Measurements from ENCODE around the gene MPEG1.
A peak's percentile ranks its signal among the peaks of the same experiment; 100 is the strongest.

The MPEG1 gene

DNA sequence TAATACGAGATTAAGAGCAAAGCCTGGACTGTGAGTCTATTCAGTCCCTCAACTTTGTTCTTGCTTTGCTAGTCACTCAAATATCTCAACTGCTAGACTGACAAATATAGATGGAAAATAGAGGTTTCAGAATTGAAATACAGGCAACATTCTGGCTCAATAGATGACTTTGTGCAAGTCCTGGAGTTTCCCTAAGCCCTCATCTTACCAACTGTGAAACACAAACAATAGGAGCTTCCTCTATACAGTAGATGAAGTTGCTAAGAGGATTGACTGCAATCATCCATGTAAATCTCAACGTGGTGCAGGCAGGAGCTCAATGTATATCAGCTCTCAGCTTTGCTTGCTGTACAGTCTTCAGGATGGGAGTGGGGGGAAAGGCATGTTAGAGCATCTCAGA lies 6.2 kb upstream of the MPEG1 start:
- no peak for DNase-seq (ENCODE audit: low read depth)

DNA sequence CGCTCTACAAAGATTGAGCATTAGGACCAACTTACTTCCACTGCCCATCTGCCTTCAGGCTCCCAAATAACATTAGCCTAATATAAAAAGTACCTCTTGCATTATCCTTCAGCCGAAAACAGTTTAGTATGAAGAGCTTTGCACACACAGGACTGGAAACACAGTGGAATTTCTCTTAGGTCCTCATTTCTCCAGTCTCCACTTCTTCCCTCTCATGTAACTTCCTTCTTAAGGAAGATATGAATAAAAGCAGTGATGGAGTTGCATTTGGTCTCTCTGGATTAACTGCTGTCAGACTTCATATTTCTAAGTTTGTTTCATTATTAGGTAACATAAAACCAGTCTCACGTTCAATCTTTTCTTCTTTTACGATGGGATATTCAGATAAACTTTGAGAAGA lies 5.6 kb upstream of the MPEG1 start:
- no peak for DNase-seq (ENCODE audit: low read depth)

DNA sequence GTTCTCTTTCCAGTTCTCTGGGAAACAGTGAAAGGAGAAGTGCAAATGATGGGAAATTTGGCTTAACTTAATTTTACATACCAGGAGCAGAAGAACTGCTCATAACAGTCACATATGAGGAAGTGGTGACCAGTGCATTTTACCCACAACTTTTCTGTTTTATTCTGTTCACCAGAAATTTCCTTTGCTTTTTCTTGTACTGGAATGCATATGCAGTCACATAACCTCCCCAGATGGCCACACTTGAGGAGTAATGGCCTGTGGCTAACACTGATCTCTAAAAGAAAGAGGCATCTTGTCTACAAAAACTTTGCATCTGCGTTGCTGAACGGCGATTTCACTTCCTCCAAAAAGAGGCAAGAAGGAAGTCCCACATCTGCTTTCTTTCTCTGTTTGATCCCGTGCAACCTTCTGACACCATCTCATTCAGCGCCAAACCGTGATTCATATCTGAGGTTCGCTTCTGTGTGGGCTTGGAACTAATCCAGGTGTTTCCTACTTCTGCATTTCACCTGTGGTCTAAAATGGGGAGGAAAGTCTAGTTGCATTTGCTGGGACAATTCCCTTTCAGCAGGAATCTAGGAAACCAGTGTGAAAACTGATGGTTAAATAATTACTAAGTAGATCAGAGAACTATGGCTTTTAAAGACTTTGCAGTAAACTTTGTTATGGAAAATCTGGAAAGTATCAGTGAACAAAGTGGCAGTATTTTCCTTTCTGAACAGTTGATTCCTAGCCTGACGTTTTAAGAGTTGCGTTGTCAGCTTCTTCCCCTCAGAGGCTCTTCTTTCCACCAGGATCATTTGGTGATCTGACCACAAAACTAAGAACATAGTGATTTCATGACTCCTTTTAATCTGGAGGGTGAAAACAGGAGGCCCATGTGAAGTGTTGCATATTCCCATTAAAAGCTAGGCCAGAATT lies 4.2 kb upstream of the MPEG1 start:
- no peak for DNase-seq (ENCODE audit: low read depth)

DNA sequence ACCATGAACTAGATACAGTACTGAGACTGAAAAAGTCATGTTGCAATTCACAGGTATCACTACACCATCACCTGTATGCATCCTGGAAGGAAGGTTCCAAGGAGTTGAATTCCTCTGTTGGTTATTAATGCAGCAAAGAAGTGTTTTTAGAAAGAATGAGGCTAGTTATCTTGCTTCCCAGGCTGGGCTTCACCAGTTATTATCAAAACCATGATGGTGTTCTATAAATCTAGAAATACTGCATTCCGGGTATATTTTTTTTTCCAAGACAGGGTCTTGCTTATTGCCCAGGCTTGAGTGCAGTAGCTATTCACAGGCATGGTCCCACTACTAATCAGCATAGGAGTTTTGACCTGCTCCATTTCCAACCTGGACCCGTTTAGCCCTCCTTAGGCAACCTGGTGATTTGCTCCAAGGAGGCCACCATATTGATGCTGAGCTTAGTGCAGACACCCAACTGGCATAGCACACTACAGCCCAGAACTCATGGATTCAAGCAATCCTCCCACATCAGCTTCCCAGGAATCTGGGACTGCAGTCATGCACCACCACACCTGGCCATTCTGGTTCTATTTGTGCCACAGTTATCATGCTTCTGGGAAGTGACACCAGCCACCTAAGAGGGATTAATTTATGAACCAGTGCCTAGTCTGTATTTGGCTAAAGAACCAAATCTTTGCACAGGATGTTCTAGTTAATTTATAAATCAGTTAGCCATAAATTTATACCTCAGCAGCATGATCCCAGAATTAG lies 1.6 kb upstream of the MPEG1 start:
- DNase-seq (ENCODE audit: low read depth) = no peak

DNA sequence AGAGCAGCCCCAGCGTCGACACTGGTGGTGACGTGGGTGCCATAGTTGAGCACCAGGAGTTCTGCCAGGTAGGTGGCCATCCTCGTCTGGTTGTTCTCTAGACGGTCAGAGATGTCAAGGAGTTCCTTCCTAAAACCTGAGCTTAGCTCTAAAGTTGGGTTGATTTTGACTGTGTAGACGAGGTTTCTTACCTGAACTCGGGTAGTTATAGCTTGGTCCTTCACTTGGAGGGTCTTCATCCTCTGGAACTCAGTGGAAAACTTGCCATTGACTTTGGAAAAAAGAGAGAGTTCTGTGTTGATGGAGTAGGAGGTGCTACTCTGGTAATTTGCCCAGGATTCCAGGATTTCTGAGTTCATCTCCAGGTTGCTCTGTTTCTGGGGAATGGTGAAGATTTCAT lies 505 bp downstream of the MPEG1 start:
- DNase-seq (ENCODE audit: low read depth) = no peak

DNA sequence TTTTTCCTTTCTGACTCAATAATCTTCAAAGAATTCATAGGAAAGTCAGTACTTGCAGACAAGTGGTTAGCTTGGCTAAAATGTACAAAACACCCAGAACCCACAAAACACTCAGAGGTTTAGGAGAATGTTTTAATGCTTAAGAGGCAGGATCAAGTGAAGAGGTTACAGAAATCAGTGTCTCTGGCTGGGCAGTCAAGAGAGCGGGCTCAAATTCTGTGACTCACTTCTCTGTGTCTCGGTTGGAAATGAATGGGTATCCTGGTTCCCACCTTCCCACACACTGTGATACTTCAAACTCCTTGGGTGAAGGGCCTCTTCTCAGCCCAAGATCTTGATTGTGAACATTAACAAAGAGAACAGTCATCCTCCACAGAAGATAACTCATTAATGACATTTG lies 3.8 kb downstream of the MPEG1 start:
- DNase-seq (ENCODE audit: low read depth) = no peak

DNA sequence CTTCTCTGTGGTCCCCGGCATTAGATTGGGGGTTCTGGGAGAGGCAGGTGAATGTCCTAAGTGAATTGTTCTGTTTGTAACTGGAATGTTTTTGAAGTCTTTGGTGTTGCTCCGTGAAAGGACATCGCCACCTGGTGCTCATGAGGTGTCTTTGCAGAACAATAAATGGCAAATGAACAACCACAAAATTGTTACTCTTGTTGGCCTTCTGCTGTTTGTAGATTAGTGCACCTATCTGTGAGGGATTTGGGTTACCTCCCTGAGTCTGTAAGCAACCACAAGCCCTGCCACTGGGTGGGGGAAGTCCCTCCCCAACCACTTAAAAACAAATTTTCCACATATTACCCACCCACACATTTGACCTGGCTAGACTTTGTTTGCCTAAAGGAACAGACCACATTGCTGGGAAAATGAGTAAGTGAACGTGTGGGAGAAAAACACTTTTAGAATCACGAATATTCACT lies 4.7 kb downstream of the MPEG1 start:
- peak; percentile 2 for DNase-seq (ENCODE audit: low read depth)

DNA sequence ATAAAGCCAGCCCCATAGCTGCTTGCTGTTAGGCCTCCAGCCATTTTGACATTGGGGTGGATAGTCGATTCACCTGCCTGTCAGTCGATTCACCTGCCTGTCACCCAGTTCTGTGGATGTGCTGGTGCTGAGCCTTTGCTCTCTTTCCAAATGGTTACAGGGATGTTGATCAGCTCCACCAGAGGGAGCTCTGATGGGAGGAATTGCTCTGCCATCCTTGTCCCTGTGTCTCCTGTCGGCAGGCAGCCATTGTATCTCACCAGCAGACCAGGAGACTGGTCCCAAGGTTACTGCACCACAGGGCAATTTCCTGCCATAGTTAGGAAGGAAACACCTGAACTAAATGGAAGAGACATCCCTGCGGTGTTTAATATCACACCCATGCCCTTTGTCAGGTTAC lies 6.1 kb downstream of the MPEG1 start:
- DNase-seq (ENCODE audit: low read depth) = no peak

DNA sequence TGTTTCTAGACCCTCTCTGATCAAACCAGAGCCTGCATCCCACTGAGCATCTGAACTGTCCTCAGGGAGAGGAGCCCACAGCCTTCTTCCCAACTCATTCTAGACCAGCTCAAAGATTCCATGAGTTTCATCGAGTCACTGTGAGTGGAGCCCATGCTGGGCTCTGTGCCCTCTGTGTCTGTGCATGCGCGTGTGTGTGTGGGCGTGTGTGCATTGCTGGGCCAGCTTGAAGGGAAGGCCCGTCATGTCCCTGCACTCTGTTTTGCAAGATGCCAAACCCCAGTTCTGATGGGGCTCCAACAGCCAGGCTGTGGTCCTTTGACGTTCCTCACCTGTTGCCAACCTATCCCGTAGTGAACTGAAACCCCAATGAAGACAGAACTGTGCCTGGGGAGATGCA lies 7.1 kb downstream of the MPEG1 start:
- no peak for DNase-seq (ENCODE audit: low read depth)

DNA sequence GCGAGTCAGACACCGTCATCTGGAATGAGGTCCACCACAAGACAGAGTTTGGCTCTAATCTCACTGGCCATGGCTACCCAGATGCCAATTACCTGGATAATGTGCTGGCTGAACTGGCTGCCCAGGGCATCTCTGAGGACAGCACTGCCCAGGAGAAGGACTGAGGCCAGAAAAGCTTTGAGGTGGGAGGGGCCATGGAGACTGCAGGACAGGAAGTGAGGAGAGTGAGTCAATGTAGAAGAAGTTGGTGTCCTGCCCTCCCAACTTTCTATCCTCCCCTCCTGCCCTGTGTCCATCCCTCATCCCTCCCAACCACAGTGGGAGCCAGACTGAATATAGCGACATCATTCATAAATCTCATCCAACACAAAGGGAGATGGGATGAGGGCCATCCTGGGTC lies 8.0 kb downstream of the MPEG1 start:
- DNase-seq (ENCODE audit: low read depth) = no peak

DNA sequence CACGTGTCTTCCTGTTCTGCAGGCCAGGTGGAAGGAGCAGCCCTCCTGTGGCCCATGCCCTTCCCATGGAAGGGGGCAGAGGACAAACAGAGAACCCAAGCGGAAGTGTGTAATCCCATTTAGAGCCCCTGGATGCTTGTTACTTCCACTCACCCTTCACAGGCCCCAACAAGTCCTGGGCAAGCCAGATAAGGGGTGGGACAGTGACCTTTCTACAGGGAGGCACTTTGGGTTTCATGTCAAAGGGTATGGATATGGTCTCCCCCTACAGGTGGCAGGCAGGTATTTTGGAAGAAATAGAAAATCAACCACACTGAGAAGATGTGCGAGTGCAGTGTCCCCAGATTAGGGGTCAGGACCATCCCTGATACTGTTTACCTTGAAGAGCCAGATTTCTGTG lies 11.4 kb downstream of the MPEG1 start:
- DNase-seq (ENCODE audit: low read depth) = no peak

DNA sequence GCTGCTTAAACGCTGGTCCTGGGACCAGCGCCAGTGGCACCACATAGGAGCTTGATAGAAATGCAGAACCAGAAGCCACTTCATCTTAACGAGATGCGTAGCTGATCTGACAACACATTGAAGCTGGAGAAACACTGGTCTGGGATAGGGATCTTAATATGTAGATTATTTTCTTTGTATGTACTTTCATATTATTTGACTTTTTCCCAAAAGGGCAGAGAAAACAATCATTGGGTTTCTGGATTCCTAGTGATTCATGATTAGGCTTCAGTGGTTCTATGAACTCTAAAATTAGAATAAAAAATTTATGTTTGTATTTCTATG lies 12.3 kb downstream of the MPEG1 start:
- DNase-seq (ENCODE audit: low read depth) = no peak

DNA sequence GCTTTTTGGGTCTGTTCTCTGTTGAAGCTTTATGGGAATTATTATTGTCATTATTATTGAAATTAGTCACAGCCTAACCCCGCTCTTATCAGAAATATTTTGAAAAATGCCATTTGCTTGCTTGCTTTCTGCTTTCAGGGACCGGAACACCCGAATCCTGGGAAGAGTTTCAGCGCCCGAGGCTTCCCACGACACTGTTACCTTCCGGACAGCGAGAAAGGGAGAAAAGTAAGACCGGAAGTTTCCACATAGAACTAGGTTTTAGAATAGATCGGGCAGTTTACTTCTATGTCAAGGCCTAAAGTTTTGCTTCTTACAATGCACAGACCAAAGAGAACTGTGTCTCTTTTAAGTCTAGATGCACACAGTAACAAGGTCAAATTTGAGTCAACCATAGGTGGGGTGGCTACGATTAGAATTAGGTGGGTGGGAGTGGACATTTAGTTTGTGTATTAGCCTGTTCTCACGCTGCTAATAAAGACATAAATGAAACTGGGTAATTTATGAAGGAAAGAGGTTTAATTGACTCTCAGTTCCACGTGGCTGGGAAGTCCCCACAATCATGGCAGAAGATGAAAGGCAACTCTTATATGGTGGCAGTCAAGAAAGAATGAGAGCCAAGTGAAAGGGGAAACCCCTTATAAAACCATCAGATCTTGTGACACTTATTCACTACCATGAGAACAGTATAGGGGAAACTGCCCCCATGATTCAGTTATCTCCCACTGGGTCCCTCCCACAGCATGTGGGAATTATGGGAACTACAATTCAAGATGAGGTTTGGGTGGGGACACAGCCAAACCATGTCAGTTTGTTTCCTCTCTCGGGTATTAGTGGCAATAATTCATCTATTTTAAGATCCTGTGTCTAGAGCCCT lies 12.9 kb downstream of the MPEG1 start:
- no peak for DNase-seq (ENCODE audit: low read depth)

DNA sequence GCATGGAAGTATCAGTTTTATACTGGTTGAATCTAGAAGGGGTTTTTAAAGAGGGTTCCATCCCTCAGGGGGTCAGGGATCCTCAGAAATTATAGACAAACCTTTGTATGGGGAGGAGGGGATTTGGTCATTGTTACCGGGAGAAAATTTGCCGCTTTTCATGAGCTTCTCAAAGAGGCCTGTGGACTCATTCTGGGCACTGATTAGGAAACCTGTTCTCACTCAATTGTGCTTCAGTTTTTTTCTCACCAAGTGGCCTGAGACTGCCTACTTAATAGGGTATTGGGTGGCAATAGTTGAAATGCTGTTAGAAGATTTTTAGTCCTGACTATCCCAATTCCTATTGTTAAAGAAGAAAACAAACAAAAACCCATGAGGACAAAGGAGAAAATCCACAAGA lies 14.0 kb downstream of the MPEG1 start:
- DNase-seq (ENCODE audit: low read depth) = no peak

DNA sequence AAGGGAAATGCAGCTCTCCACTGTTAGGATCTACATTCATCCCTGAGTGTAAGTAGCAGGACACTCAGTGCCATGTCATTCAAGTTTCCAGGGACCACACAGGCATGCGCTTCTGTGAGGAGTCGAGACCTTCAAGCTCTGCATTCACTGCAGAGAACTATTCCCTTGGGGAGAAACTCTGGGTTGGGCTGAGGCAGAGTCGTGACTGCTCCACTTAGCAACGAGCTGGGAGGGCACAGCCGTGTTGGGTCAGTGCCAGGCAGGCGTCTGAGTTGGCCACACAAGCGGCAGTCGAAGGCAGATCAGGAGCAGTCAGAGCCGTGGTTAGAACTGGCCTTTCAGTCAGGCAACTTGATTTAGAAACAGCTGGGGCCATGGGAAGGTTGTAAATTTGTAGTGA lies 14.7 kb downstream of the MPEG1 start:
- no peak for DNase-seq (ENCODE audit: low read depth)

DNA sequence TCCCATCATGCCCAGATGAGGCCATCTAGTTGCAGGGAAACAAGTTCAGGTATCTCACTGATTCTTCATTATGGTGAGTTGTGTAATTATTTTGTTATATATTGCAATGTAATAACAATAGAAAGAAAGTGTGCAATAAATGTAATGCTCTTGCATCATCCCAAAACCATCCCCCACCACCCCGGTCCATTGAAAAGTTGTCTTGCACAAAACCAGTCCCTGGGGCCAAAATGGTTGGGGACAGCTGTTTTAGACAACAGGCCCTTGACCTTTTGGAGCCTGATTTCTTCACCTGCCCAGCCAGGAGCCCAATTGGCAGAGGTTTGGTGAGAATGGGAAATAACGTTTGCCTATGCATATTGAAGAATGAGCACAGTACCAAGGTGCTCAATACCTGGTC lies 15.9 kb downstream of the MPEG1 start:
- no peak for DNase-seq (ENCODE audit: low read depth)

DNA sequence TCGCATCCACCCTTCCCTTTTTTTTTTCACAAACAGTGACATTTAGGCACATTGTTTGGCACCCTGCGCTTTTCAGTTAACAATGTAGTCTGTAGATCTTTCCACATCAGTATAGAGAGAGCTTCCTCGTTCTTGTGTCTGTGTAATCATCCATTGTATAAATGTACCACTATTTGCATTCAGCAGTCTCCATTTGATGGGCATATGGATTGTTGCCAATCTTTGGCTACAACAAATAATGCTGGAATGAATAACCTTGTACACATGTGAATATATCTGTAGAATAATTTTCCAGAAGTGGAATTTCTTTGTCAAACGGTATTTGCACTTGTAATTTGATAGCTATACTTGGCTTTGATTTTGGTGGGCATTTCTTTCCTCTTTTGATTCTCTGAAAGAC lies 17.1 kb downstream of the MPEG1 start:
- DNase-seq (ENCODE audit: low read depth) = no peak

DNA sequence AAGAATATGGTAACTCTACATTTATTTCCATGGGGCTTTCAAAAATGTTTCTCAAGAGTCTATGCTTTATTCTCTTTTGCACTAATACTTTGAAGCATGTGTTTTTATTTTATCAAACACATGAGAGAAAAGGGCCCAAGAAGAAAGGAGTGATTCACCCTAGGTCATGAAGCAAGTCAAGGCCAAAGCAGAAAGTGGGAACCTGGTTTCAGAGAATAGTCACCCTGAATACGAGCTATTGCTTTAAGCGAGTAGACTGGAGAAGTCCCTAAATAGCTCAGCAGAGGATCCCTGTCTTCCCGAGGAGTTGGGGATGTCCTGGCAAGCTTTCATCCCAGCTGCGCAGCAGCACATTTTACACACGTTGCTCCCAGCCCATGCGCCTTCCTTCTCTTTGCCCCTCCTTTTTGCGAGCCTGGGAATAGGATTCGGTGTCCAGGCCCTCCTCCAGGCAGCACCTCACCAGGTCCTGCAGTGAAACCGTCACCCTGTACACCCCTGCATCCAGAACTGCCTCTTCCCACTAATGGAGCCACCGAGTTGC lies 19.1 kb downstream of the MPEG1 start:
- DNase-seq (ENCODE audit: low read depth) = no peak

DNA sequence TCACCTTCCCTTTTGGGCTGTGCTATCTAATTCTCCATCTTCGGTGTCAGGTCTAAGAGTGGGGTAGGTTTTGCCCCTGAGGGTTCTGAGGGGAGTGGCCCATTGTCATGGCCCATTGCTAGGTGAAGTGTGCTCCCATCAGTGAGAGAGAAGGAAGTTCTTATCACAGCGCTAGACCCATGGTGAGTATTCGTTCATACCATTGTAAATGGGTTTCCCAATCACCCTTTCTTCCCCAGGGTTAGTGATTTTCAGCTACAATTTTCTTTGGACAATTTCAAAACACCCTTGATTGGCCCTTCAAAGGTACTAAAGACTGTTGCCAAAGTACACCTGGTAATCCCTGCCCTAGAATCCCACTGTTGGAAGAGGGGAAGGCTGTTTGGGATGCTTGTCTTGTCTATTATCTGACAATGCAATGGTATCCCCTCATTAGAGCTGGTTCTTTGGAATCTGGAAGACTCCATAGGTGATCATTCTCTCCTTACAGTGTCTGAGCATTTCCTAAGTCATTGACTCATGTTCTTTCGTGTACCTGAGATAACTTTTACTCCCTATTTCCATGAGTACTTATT lies 20.2 kb downstream of the MPEG1 start:
- DNase-seq (ENCODE audit: low read depth) = no peak

DNA sequence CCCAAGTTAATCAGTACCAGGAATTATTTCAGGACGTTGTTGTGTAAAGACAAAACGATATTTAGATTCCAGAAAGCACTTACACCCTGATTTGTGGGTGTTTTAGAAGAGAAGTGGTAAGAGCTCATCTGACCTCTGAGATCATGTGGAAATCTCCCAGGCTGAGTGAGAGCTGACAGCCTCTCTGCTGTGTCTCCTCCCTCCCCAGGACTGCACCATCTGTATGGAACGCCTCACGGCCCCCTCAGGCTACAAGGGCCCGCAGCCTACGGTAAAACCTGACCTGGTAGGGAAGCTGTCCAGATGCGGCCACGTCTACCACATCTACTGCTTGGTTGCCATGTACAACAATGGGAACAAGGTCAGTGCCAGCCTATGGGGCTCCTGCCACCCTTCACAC lies 20.8 kb downstream of the MPEG1 start:
- no peak for DNase-seq (ENCODE audit: low read depth)

DNA sequence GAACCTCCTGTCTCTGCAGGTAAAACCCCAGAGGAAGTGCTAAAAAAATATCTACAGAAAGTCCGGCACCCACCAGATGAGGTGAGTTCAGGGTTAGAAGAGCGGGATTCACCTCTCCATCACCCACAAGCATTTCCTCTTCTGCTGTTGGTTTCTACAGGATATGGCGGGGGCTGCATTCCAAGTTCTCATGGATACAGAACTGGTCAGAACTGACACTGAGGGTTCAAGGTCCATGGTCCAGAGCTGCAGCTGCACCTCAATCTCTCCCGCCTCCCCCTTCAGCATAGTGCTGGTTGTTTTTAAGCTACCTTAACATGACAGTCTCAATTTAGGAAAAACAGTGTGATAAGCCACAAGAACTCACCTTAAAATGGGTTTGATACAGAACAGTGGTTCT lies 21.6 kb downstream of the MPEG1 start:
- DNase-seq (ENCODE audit: low read depth) = no peak

DNA sequence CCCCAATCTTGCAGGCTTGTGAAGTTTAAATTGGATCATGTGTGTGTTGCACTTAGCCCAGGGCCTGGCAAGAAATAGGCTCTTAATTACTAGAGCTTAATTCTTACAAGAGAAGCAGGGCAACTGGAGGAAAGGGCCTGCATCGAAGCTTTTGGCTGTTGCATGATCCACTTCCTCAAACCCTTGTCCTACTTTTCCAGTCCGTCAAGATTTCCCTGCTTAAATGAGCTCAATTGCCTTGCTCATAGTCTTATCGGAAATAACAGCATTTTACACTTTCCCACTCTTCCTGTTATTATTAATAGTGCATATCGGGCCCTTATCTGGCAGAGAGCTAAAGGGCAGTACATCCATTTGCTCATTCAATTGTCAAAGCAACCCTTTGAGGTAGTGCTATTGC lies 22.7 kb downstream of the MPEG1 start:
- no peak for DNase-seq (ENCODE audit: low read depth)

All from activated gamma-delta T cell treated with anti-CD3 and anti-CD28 coated beads, Interleukin-2, amount 50 U/mL, for 16 hours (primary cell).